ENCODE measurements around the gene RPL13. TPM values are rescaled to one million over a fixed set of nuclear protein-coding genes. Genes with fewer than 3 reads are reported as not detected.

The RPL13 gene
- total RNA-seq, 1 experiment from 2014 or later = 1,779 TPM

DNA sequence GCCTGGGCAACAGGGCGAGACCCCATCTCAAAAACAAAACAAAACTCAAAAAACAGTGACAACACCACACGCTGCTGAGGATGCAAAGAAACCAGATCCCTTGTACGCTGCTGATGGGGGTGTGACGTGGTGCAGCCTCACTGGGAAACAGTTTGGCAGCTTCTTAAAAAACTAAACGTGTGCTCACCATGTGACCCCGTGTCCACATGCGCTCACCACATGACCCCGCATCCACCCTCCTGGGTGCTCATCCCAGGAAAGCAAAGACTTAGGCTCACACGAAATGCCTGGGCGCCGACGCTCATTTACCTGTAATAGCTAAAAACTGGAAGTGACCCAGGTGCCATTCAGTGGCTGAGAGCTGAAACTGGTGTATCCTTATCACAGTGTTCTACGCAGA lies 19.9 kb upstream of the RPL13 start:
- no peaks in the 10 kb centered on the region for H3K4me1 Mint-ChIP-seq (ENCODE audit: low read depth, unreplicated experiment)
- TF ChIP-seq, protein P1, sequence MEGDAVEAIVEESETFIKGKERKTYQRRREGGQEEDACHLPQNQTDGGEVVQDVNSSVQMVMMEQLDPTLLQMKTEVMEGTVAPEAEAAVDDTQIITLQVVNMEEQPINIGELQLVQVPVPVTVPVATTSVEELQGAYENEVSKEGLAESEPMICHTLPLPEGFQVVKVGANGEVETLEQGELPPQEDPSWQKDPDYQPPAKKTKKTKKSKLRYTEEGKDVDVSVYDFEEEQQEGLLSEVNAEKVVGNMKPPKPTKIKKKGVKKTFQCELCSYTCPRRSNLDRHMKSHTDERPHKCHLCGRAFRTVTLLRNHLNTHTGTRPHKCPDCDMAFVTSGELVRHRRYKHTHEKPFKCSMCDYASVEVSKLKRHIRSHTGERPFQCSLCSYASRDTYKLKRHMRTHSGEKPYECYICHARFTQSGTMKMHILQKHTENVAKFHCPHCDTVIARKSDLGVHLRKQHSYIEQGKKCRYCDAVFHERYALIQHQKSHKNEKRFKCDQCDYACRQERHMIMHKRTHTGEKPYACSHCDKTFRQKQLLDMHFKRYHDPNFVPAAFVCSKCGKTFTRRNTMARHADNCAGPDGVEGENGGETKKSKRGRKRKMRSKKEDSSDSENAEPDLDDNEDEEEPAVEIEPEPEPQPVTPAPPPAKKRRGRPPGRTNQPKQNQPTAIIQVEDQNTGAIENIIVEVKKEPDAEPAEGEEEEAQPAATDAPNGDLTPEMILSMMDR (IDR thresholded peaks at IDR 0.05; ENCODE audit: unreplicated experiment) = no peak
- intact Hi-C loops (cut with micrococcal nuclease; ENCODE audit: unreplicated experiment) = no loop called here
- no peaks in the 10 kb centered on the region for H3K9me3 Mint-ChIP-seq (ENCODE audit: low read depth, unreplicated experiment)
- H3K4me3 Mint-ChIP-seq (ENCODE audit: low read depth, unreplicated experiment) = no peak overlapping the region
- CTCF ChIA-PET = no interaction called here
- H3K27ac Mint-ChIP-seq (ENCODE audit: unreplicated experiment) = no peak overlapping the region
- peaks cover 26% of the 10 kb centered on the region for H3K36me3 Mint-ChIP-seq (ENCODE audit: insufficient read depth, unreplicated experiment)
- no peaks in the 10 kb centered on the region for H3K27me3 Mint-ChIP-seq (ENCODE audit: unreplicated experiment)
- DNase-seq = no peak
- no TSS peak for BruUV-seq (replicated peaks)

- TF ChIP-seq, protein P1 (IDR thresholded peaks at IDR 0.05; ENCODE audit: unreplicated experiment) = no peak
- H3K27me3 Mint-ChIP-seq (ENCODE audit: unreplicated experiment) = no peaks in the 10 kb centered on the region
- CTCF ChIA-PET = no interaction called here
- H3K4me1 Mint-ChIP-seq (ENCODE audit: low read depth, unreplicated experiment) = no peaks in the 10 kb centered on the region
- intact Hi-C loops (cut with micrococcal nuclease; ENCODE audit: unreplicated experiment) = no loop called here
- BruUV-seq (replicated peaks) = no TSS peak
- no peaks in the 10 kb centered on the region for H3K9me3 Mint-ChIP-seq (ENCODE audit: low read depth, unreplicated experiment)
- peaks cover 30% of the 10 kb centered on the region for H3K36me3 Mint-ChIP-seq (ENCODE audit: insufficient read depth, unreplicated experiment)
- no peak overlapping the region for H3K27ac Mint-ChIP-seq (ENCODE audit: unreplicated experiment)
- no peak overlapping the region for H3K4me3 Mint-ChIP-seq (ENCODE audit: low read depth, unreplicated experiment)
- DNase-seq = no peak
Observed at GRCh38 chr16:89541792-89542191, 18.7 kb upstream of the RPL13 start.

DNA sequence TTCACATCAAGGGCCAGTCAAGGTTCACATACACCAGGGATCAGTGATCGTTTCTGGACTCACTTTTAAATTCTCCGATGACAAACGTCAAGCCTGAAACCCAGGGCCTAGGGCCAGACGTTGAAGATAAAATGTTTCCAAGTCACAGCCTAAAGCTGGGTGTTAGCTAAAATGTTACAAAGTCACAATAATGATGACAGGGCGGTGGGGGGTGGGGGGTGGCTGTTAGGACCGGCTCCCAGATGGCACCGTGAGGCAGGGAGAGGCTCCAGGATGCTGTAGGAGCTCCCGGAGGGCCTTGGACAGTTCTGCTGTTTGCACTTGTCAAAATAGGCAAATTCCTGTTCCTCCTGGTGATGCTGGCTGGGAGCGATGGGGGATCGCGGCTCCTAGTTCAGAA lies 16.4 kb upstream of the RPL13 start:
- TF ChIP-seq, protein P1 (IDR thresholded peaks at IDR 0.05; ENCODE audit: unreplicated experiment) = no peak
- intact Hi-C loops (cut with micrococcal nuclease; ENCODE audit: unreplicated experiment) = no loop called here
- Mint-ChIP-seq H3K36me3 (ENCODE audit: insufficient read depth, unreplicated experiment) (peaks cover 39% of the 10 kb centered on the region), H3K27me3 (ENCODE audit: unreplicated experiment) (no peaks in the 10 kb centered on the region), H3K27ac (ENCODE audit: unreplicated experiment) (no peak overlapping the region), H3K9me3 (ENCODE audit: low read depth, unreplicated experiment) (no peaks in the 10 kb centered on the region), H3K4me1 (ENCODE audit: low read depth, unreplicated experiment) (no peaks in the 10 kb centered on the region), H3K4me3 (ENCODE audit: low read depth, unreplicated experiment) (no peak overlapping the region)
- DNase-seq = no peak
- CTCF ChIA-PET = no interaction called here
- BruUV-seq (replicated peaks) = no TSS peak

DNA sequence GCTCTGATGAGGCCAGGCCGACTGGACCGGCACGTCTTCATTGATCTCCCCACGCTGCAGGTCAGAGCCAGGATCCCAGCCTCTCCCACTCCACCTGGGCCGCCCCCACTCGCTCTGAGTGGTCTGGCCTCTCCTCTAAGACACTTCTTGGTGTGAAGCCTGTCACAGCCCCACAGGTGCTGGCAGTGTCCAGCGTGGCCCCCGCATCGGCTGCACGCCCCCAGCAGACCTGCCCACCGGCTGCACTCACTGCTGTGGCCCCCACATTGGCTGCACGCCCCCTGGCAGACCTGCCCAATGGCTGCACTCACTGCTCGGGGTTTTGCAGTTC lies 15.8 kb upstream of the RPL13 start:
- intact Hi-C loops (cut with micrococcal nuclease; ENCODE audit: unreplicated experiment) = no loop called here
- TF ChIP-seq, protein P1 (IDR thresholded peaks at IDR 0.05; ENCODE audit: unreplicated experiment) = no peak
- BruUV-seq (replicated peaks) = no TSS peak
- CTCF ChIA-PET = no interaction called here
- no peak overlapping the region for H3K4me3 Mint-ChIP-seq (ENCODE audit: low read depth, unreplicated experiment)
- DNase-seq = no peak
- no peaks in the 10 kb centered on the region for H3K27me3 Mint-ChIP-seq (ENCODE audit: unreplicated experiment)
- H3K9me3 Mint-ChIP-seq (ENCODE audit: low read depth, unreplicated experiment) = no peaks in the 10 kb centered on the region
- no peak overlapping the region for H3K27ac Mint-ChIP-seq (ENCODE audit: unreplicated experiment)
- peaks cover 45% of the 10 kb centered on the region for H3K36me3 Mint-ChIP-seq (ENCODE audit: insufficient read depth, unreplicated experiment)
- H3K4me1 Mint-ChIP-seq (ENCODE audit: low read depth, unreplicated experiment) = no peaks in the 10 kb centered on the region

All from Calu3 (cell line).